ENCODE measurements around the gene CUX1.
"Not testable (repeated sequence)": the region's sequence is repeated elsewhere in the genome, so short reads cannot be mapped to it uniquely, and the experiment has no call there.

Gene CUX1

DNA sequence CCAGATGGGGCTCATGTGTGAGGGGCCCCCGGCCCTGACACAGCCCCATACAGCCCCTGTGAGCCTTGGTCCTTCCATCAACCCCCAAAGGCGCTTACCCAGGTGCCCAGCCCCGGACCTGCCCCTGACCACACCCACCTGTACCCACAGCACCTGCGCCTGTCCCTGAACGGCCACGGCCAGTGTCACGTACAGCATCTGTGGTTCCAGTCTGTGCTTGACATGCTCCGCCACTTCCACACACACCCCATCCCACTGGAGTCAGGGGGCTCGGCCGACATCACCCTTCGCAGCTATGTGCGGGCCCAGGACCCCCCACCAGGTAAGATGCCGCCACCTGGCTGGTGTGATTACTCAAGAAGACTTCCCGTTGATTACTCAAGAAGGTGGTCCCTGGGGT, 502.8 kb downstream of the CUX1 start:
- Mint-ChIP-seq H3K4me3 (no peak overlapping the region), H3K9me3 (no peaks in the 10 kb centered on the region), H3K36me3 (ENCODE audit: insufficient read depth) (peaks cover 4% of the 10 kb centered on the region), H3K27ac (no peak overlapping the region), H3K4me1 (ENCODE audit: low read depth in 2 of 2) (peaks cover 0 to 4% of the 10 kb centered on the region in 2 donors), H3K27me3 (peaks cover 6 to 38% of the 10 kb centered on the region in 2 donors)
- ATAC-seq (replicated peaks): no peak
- no peak for DNase-seq

DNA sequence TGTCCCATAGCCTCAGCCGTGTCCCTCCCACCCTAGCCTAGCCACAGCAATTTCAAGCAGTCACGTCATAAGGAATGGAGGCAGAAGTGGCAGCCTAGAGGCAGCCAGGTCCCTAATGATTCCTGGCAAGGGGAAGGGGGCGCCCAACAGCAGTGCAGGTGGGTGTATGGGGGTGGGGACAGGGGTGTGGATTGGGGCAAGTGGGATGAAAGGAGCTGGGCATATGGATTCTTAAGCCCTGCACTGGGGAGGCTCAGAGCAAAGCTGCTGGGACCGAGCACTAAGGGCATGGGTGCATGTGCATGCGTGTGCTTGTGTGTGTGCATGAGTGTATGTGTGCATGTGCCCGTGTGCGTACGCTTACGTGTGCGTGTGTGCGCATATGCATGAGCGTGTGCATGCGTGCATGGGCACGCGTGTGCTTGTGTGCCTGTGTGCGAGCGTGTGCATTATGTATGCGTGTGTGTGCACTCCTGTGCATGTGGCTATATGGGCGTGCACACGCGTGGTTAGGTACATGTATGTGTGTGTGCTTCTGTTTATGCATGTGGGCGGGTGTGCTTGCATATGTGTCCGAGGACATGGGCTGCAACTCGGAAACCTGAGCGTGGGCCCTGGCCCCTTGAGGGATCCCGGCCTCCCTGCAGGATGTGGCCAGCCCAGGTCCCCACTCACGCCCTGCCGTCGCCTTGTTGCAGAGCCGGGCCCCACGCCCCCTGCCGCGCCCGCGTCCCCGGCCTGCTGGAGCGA, 503.4 kb downstream of the CUX1 start:
- peaks cover 0 to 4% of the 10 kb centered on the region in 2 donors for H3K4me1 Mint-ChIP-seq (ENCODE audit: low read depth in 2 of 2)
- no peak overlapping the region for H3K27ac Mint-ChIP-seq
- ATAC-seq (replicated peaks) (no peak), DNase-seq (no peak)
- no peaks in the 10 kb centered on the region for H3K9me3 Mint-ChIP-seq
- H3K4me3 Mint-ChIP-seq: no peak overlapping the region
- H3K27me3 Mint-ChIP-seq: peaks cover 6 to 38% of the 10 kb centered on the region in 2 donors
- H3K36me3 Mint-ChIP-seq (ENCODE audit: insufficient read depth): peaks cover 4% of the 10 kb centered on the region

DNA sequence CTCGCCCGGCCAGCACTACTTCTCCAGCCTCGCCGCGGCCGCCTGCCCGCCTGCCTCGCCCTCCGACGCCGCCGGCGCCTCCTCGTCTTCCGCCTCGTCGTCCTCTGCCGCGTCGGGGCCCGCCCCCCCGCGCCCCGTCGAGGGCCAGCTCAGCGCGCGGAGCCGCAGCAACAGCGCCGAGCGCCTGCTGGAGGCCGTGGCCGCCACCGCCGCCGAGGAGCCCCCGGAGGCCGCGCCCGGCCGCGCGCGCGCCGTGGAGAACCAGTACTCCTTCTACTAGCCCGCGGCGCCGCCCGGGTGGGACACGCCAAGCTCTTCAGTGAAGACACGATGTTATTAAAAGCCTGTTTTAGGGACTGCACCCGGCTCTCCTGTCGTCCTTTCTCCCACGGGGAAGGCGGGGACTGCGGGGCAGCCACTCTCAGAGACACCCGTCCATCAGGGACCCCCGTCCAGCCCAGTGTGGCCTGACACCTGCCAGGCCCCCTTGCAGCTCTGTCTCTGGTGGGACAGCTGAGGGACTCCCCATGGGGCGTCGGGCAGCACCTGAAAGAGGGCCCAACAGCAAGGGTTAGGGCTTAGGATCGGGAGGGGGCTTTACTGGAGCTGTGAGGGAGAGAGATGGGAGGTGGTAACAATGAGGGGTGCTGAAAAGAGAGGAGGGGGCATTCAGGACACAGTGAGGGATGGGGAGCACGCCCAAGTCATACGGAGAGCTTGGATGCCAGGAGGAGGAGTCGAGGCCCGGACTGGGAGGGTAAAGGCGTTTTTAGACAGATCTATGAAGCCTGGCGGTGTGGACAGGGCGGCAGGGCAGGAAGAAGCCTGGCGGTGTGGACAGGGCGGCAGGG, 504.1 kb downstream of the CUX1 start:
- H3K27me3 Mint-ChIP-seq: peaks cover 6 to 38% of the 10 kb centered on the region in 2 donors
- H3K27ac Mint-ChIP-seq: no peak overlapping the region
- ATAC-seq (replicated peaks) (peak; percentile 74), DNase-seq (peak in 1 of 3 experiments; percentile 4)
- no peaks in the 10 kb centered on the region for H3K9me3 Mint-ChIP-seq
- peaks cover 4% of the 10 kb centered on the region for H3K36me3 Mint-ChIP-seq (ENCODE audit: insufficient read depth)
- peak overlapping the region; percentile 21 to 48 for H3K4me3 Mint-ChIP-seq
- H3K4me1 Mint-ChIP-seq (ENCODE audit: low read depth in 2 of 2): peaks cover 0 to 4% of the 10 kb centered on the region in 2 donors

DNA sequence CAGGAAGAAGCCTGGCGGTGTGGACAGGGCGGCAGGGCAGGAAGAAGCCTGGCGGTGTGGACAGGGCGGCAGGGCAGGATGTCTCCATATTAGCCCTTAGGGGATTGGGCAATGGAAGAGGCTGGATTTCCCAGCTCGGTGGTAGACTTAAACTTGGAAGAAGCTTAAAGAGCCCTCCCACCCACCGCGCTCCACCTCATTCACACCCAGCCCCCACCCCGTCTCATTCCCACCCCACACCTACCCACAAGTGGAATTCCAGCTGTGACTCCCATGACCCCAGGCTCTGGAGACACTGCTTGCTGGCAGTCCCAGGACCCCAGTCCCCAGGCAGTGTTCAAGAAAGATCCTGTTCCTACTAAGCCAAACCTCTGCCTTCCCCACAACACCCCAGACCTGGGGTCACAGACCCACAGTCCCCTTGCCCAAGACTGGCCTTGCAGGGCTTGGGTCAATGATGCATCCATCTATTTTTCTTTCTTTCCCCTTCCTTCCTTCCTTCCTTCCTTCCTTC, 504.8 kb downstream of the CUX1 start:
- DNase-seq (no peak), ATAC-seq (replicated peaks) (no peak)
- H3K36me3 Mint-ChIP-seq (ENCODE audit: insufficient read depth): peaks cover 2% of the 10 kb centered on the region
- H3K9me3 Mint-ChIP-seq: no peaks in the 10 kb centered on the region
- peak overlapping the region in 1 of 2 donors; percentile 5 for H3K27ac Mint-ChIP-seq
- H3K4me3 Mint-ChIP-seq: peak overlapping the region; percentile 13 to 48
- H3K27me3 Mint-ChIP-seq: peaks cover 6 to 43% of the 10 kb centered on the region in 2 donors
- peaks cover 0 to 4% of the 10 kb centered on the region in 2 donors for H3K4me1 Mint-ChIP-seq (ENCODE audit: low read depth in 2 of 2)

DNA sequence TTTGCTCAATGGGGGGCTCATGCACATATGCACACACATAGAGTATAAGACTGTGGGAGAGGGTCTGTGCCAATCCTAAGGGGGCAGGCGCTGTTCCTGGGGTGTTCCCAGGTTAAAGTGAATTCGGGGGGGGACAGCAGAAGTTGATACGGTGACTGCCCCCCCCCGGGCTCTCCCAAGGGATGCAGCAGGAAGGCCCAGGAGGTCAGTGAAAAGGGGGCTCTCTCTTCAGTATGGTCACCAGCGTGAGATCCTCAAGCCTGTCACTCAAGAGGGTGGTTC, 506.4 kb downstream of the CUX1 start:
- Mint-ChIP-seq H3K9me3 (no peaks in the 10 kb centered on the region), H3K4me1 (ENCODE audit: low read depth in 2 of 2) (peaks cover under 1 to 4% of the 10 kb centered on the region in 2 donors), H3K4me3 (no peak overlapping the region), H3K27me3 (peaks cover 13 to 58% of the 10 kb centered on the region in 2 donors), H3K36me3 (ENCODE audit: insufficient read depth) (no peaks in the 10 kb centered on the region), H3K27ac (no peak overlapping the region)
- ATAC-seq (replicated peaks): no peak
- no peak for DNase-seq

DNA sequence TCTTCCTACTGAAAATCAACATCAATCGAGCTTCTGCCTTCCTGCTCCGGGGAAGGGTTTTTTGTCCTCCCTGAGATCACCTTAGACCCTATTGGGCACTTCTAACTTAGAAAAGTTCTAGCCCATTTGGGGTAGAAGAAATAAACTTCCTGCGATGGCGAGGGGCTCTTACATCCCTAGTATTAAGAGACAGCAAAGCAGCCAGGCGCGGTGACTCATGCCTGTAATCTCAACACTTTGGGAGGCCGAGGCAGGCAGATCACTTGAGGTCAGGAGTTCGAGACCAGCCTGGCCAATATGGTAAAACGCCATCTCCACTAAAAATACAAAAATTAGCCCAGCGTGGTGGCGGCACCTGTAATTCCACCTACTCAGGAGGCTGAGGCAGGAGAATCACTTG, 507.7 kb downstream of the CUX1 start:
- not testable (repeated sequence) for H3K4me1 Mint-ChIP-seq (ENCODE audit: low read depth in 2 of 2); H3K9me3 Mint-ChIP-seq; H3K36me3 Mint-ChIP-seq (ENCODE audit: insufficient read depth); H3K4me3 Mint-ChIP-seq; DNase-seq; ATAC-seq (replicated peaks); H3K27ac Mint-ChIP-seq
- H3K27me3 Mint-ChIP-seq: peaks cover 13 to 62% of the 10 kb centered on the region in 2 donors

DNA sequence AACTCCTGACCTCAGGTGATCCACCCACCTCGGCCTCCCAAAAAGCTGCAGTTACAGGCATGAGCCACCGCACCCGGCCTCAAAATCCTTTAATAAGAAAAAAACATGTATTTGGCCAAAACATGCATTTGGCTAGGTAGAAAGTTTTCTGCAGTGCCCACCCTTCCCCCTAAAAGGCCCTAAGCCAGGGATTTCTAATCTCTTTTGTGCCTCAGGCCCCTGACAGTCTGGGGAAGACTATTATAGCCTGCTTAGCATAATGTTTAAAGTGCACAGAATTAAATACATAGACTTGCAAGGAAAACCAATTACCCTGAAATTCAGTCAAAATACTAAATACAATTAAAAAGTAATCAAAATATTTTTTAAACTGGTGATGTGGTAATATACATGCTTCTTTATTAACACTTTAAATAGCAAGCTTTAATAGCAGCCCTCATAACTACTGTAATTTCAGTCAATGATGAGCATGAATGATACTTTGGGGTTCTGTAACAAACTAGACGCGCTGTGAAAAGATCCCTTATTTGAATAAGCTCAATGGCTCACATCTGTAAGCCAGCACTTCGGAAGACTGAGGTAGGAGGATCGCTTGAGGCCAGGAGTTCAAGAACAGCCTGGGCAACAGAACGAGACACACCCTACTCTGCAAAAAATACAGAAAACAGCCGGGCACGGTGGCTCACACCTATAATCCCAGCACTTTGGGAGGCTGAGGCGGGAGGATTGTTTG, 508.9 kb downstream of the CUX1 start:
- no peaks in the 10 kb centered on the region for H3K9me3 Mint-ChIP-seq
- no peak for ATAC-seq (replicated peaks)
- peaks cover 3% of the 10 kb centered on the region for H3K36me3 Mint-ChIP-seq (ENCODE audit: insufficient read depth)
- H3K27ac Mint-ChIP-seq: no peak overlapping the region
- H3K27me3 Mint-ChIP-seq: peaks cover 13 to 55% of the 10 kb centered on the region in 2 donors
- H3K4me1 Mint-ChIP-seq (ENCODE audit: low read depth in 2 of 2): peaks cover 4 to 6% of the 10 kb centered on the region in 2 donors
- DNase-seq: no peak
- H3K4me3 Mint-ChIP-seq: no peak overlapping the region

DNA sequence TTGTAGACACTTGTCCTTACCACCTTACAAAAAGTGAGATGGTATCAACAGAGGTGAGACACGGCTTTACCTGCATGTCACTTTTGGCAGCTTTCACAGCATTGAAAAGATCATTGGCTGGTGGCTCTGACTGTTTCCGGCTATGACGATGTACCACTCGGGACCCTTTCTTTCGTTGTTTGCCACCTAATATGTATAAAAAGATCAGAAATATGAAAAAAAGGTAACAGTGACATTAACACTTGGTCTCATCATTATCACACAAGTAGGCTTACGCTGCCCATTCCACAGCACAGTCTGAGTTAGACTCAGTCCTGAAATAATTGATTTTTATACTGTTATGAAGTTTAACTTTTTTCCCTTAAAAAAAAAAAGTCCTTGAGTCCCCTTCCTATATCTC, 509.8 kb downstream of the CUX1 start:
- H3K36me3 Mint-ChIP-seq (ENCODE audit: insufficient read depth); DNase-seq; H3K9me3 Mint-ChIP-seq; H3K27ac Mint-ChIP-seq; H3K4me1 Mint-ChIP-seq (ENCODE audit: low read depth in 2 of 2); ATAC-seq (replicated peaks): not testable (repeated sequence)
- Mint-ChIP-seq H3K27me3 (peaks cover 13 to 55% of the 10 kb centered on the region in 2 donors), H3K4me3 (peak overlapping the region in 1 of 2 donors; percentile 66)

DNA sequence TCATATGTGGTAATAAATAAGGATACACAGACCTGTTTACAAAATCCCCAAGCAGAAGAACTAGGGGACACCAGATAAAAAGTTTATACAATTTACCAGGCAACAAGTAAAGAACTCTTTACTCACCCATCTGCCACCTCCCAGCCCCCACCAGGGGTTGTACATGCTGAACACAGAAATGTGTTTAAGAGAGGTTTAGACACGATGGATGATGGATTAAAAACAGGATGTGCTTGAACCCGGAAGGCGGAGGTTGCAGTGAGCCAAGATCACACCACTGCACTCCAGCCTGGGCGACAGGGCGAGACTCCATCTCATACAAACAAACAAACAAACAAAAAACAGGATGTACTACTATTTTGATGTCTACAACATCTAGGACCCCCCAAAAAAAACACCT, 511.4 kb downstream of the CUX1 start:
- H3K9me3 Mint-ChIP-seq; H3K36me3 Mint-ChIP-seq (ENCODE audit: insufficient read depth); DNase-seq; H3K4me1 Mint-ChIP-seq (ENCODE audit: low read depth in 2 of 2): not testable (repeated sequence)
- Mint-ChIP-seq H3K27me3 (peaks cover 12 to 52% of the 10 kb centered on the region in 2 donors), H3K27ac (peak overlapping the region; percentile 77 to 96), H3K4me3 (peak overlapping the region in 1 of 2 donors; percentile 65)
- peak; percentile 42 for ATAC-seq (replicated peaks)

DNA sequence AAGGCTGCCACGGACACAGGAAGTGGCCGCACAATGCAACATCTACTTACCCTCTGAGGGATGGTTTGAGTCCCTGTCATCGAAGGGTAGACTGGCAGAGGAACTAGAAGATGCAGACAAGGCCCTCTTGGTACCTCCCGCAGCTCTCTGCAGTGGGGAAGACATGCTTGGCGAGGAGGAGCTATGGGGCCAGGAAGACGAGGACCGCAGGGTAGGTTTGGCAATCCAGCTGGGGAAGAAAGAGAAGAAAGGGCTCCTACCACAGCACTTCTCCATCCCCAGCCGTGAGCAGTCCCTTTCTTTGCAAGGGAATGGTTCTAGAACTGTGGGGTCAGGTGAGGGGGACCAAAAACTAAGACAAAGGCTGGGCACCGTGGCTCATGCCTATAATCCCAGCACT, 511.9 kb downstream of the CUX1 start:
- not testable (repeated sequence) for H3K9me3 Mint-ChIP-seq; H3K36me3 Mint-ChIP-seq (ENCODE audit: insufficient read depth); ATAC-seq (replicated peaks); H3K4me1 Mint-ChIP-seq (ENCODE audit: low read depth in 2 of 2); DNase-seq
- H3K27ac Mint-ChIP-seq: peak overlapping the region; percentile 77 to 96
- peaks cover 12 to 47% of the 10 kb centered on the region in 2 donors for H3K27me3 Mint-ChIP-seq
- peak overlapping the region in 1 of 2 donors; percentile 65 for H3K4me3 Mint-ChIP-seq

DNA sequence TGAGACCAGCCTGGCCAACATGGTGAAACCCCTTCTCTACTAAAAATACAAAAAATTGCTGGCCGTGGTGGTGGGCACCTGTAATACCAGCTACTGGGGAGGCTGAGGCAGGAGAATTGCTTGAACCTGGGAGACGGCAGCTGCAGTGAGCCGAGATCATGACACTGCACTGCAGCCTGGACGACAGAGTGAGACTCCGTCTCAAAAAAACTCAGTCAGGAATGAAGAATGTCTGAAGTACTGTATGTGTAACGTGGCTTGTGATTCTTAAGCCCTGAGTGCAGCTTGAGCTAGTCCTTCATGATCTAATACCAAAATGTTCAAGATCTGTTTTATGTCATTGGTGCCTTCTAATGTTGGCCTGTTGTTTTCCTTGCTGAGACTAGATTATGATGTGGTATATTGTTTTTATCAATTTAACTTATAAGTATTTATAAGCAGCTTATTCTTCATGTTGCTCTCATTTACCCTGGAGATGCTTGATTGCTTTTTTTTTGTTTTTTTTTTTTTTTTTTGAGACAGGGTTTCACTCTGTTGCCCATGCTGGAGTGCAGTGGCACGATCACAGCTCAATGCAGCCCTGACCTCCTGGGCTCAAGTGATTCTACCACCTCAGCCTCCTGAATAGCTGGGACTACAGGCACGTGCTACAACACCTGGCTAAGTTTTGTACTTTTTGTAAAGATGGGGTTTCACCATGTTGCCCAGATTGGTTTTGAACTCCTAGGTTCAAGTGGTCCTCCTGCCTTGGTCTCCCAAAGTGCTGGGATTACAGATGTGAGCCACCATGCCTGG, 513.4 kb downstream of the CUX1 start:
- not testable (repeated sequence) for H3K9me3 Mint-ChIP-seq; DNase-seq; H3K4me1 Mint-ChIP-seq (ENCODE audit: low read depth in 2 of 2); ATAC-seq (replicated peaks); H3K36me3 Mint-ChIP-seq (ENCODE audit: insufficient read depth); H3K4me3 Mint-ChIP-seq; H3K27ac Mint-ChIP-seq
- peaks cover 12 to 44% of the 10 kb centered on the region in 2 donors for H3K27me3 Mint-ChIP-seq

All from effector memory CD8-positive, alpha-beta T cell (primary cell).